HG03469 (cell line): Measurements from ENCODE around the gene TP73.
"Not testable (repeated sequence)": the region's sequence is repeated elsewhere in the genome, so short reads cannot be mapped to it uniquely, and the experiment has no call there.

Source experiments
- ATAC-seq: cut with Tn5 transposase; IDR thresholded peaks from one replicate; pipeline ENCODE4 v1.9.1; 2021; ENCODE audit warnings: mild to moderate bottlenecking, moderate library complexity, moderate number of reproducible peaks; ENCODE audit not compliant: unreplicated experiment

TP73 gene

GRCh38 chr1:3618531-3618880 is 33.8 kb upstream of the TP73 start:
- no peak for ATAC-seq

DNA sequence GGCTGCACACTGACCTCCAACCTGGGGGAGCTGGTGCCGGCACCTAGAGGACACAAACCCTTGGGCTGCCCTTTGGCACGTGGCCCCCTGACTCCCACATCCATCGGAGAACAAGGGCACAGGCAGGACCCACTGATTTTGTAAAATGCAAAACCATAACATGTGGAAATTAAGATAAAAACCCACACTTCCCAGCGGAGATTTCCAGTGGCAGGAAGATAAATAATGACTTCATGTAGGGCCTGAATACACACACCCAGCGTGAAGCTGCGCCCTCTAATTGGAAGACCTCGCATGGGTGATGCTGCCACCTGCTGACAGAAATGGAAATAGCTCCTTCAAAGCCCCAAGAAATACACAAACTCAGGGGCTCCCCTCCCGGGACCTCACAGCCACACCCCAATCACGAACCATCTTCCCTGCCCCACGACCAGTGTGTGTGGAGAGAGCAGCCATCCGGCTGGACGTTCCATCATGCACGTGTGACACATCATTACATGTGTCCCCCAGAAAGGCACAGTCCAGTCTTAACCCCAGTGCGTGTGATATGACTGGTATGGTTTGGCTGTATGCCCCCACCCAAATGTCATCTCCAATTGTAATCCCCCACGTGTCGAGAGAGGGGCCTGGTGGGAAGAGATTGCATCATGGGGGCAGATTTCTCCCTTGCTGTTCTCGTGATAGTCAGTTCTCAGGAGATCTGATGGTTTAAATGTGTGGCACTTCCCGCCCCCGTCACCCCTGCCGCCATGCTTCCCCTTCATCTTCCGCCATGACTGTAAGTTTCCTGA is 33.2 kb upstream of the TP73 start:
- ATAC-seq, result no peak

GRCh38 chr1:3620708-3621107 is 31.6 kb upstream of the TP73 start:
- no peak for ATAC-seq

GRCh38 chr1:3621151-3621671 is 31.1 kb upstream of the TP73 start:
- not testable (repeated sequence) for ATAC-seq

DNA sequence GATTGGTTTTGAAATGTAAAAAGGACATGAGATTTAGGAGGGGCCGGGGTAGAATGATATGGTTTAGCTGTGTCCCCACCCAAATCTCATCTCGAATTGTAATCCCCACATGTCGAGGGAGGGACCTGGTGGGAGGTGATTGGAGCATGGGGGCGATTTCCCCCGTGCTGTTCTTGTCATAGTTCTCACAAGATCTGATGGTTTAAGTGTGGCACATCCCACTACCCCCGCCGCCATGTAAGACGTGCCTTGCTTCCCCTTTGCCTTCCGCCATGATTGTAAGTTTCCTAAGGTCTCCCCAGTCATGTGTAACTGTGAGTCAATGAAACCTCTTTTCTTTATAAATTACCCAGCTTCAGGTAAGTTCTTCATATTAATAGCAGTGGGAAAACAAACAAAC is 30.2 kb upstream of the TP73 start:
- not testable (repeated sequence) for ATAC-seq

DNA sequence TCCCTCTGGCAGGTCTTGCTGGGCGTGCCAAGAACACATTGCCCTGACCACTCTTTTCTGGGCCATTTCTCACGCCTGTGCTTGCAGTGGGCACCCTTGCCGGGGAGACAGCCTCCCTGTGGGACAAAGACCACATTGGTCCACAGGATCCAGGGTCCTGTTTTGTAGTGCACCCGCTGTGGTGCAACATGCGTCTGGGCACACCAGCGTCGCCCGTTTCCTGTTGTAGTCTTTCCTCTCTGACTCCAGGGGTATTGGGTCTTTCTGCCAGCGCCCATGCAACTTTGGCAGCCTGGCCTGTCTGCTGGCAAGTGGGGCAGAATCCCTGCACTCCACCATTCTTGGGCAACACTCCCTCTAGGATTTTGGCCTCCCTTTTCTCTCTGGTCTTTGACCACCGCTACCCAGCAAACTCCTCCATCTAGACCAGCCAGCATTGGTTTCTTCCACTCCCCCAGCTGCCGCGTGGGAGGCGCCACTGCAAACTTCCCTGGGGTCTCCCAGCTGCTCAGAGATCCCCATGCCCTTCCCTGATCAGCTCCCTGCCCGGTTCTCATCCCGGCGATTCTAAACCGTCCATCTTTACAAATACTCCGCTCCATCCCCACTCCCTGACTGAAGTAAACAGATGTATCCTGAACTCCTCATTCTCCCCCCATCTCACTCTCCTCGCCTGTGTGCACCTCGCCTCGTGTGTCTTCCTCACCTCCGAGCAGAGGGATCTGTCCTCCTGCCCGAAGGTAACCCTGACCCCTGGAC is 28.7 kb upstream of the TP73 start:
- no peak for ATAC-seq

DNA sequence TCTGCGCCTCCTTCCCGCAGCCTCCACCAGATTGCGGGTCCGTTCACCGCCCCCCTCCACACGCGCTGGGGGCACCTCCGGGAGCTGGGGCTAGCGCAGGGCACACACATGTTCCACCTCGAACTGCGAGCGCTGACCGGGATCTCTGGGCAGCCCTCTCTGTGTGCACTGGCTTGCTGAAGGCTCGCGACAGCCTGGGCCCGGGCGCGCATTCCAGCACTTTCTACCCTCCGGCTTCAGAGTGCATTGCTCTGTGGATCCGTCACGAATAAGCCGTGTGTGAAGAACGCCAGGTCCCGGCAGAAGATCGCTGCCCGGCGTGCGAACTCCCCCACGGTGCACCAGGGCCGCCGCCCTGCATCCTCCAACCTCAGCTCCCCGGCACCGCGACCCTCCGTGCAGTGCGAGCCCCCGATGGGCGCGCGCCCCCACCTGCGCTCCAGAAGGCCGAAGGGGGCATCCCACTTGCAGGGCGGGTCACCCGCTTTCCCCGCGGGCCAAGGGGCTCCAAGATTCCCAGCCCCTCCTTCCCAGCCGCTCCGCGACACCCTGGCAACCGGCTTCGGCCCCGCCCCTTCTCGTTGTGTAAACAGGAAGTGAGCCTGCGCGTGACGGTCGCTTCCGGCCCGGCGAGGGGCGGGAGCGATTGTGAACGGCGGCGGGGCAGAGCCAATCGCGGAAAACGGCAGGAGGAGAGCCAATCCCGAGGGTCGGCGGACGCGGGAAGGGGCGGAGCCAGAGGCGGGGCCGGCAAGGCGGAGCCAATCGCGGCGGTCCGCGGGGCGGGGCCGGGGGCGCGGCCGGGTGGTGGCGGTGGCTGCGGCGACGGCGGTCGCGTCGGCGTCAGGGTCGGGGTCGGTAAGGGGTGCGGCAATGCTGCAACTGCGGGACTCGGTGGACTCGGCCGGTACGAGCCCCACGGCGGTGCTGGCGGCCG is 27.8 kb upstream of the TP73 start, which contains the start of gene TPRG1L:
TPRG1L (plus strand) TSS at position 816 of the 937 bp plus-strand sequence; CDS start at position 874, 58 bp downstream.
- peak; percentile 83 for ATAC-seq

GRCh38 chr1:3625151-3625907 is 27.0 kb upstream of the TP73 start:
- no peak for ATAC-seq

DNA sequence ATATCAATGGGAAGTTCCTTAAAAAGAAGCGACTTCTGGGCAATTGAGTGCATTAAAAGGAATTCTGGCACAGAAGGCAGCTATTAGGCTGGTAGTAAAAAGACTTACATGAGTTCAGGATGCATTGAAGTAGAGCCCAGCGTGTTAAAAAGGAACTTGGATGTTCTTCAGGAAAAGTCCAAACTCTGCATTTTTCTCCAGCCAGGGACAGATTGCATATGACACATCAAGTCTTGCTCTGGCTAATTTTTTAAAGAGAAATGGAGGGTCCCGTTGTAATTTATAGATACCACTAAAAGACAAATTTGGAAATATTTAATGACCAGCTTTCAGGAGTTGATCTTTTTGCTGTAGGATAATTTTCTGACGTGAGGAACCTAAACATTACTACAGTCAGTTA is 26.3 kb upstream of the TP73 start:
- no peak for ATAC-seq

DNA sequence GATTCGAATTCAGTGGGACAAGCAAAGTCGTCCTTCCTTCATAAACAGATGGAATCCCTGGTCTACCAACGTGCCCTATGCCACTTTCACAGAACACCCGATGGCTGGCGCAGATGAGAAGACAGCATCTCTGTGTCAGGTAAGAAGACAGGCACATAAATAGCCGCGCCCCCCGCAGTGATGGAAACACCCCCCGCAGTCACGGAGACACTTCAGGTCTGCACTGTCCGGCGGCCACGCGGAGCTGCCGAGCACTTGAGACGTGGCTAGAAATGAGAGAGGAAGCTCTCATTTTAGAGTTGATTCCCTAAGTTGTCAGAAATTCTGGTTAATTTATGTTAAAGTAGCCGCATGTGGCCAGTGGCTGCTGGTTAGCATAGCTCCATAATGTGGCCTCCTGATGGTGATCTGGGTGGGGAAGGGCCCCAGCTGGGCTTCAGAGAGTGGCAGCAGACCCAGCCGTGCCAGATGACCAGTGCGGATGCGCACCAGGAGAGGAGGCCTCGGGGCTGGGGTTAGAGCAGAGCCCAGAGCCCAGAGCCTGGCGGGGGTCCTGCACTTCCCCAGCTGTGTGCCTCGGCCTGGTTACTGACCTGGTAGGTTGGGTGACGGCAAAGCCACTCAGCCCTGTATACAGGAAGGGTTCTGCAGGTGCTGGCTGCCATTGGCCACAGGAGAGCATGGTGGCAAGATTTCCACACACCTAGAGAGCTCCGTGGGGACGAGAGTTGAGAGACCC is 24.6 kb upstream of the TP73 start:
- no peak for ATAC-seq

DNA sequence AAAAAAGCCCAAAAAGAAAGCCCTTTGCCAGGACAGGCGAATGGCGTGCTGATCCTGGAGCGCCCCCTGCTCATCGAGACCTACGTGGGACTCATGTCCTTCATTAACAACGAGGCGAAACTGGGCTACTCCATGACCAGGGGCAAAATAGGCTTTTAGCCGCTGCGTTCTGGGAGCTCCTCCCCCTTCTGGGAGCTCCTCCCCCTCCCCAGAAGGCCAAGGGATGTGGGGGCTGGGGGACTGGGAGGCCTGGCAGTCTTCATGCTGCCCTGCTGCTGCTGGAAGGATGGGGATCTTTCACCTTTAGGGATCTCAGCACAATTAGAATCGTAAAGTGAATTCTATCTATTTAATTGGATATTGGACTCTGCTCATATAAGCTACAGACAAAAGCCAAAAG is 23.9 kb upstream of the TP73 start:
- ATAC-seq, result no peak

DNA sequence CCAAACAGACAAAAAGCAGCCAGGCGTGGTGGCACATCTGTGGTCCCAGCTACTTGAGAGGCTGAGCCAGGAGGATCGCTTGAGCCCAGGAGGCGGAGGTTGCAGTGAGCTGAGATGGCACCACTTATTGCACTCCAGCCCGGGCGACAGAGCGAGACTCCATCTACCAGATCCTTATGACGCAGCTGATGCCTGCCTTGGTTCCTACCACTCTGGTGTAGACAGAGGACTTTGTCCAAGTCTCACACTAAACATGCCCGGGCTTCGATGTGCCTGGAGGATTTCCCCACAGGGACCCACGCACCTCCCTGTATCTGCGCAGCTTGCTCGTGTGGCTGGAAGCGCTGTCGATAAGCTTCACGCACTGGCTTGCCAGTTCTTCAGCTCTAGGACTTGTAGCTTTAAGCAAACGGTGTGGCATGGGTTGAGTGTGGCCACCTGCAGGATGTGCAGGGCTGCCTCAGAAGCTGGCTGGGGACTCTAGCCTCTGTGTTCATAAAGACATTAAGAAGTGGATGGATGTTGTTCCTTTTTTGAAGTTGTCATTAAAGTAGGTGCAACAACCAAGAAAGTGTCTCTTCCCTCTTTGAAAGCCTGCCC is 22.7 kb upstream of the TP73 start:
- ATAC-seq, result no peak

GRCh38 chr1:3630161-3630611 is 22.1 kb upstream of the TP73 start:
- no peak for ATAC-seq

DNA sequence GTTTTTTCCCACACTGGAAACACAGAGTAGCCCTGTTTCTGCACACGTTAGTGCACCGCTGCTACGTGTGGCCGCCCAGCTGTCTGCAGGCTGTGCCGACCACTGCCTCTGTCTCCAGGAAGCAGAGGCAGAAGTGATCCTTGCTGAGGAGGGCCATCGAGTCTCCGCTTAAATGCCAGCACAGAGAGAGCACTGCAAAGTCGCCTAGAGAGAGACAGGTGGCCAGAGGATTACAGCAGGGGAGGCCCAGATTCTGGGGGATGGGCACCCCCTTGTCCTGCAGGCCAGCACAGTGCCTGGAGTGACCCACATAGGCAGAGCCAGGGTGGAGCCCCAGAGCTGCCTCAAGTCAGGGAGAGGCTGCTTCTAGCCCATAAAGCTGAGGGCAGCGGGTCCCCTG is 21.4 kb upstream of the TP73 start:
- no peak for ATAC-seq

DNA sequence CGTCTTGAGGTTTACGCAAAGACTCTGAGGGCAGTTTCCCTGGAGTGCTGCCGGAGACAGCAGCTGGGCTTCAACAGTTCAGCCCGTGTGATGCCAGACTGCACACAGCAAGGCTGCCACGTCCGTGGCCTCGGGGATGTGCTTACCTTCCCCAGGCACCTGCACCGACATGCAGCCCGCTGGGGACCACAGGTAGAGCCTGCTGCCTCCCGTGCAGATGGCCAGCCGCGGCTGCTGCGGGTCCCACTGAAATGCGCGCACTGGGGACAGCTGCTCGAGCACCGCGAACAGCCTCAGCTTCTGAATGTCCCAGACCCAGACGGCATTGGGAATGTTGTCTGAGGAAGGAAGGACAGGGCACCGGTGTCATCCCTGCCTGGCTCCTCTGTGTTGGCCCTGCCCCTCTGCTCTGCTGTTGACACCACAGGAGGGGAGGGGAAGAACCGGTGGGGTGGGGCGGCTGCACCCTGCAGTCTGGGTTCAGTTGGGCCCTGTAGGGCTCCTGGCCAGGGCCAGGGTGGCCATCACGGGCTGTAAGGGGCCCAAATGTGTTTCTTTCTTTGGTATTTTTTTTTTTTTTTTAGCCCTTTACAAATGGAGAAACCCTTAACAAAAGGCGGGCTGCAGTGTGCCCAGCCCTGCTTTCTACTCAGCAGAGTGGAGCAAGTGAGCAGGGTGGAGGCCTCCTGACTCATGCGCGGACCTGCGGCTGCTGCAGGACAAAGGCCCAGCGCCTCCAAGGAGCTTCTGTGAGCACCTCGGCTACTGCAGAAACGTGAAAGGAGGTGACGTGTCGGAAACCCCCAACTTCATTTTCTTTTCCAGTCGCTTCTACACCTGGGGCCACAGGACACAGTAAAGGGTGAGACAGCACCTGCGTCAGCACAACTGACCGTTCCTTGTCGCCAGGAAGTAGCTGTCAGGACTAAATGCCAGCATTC is 20.7 kb upstream of the TP73 start:
- ATAC-seq, result no peak

DNA sequence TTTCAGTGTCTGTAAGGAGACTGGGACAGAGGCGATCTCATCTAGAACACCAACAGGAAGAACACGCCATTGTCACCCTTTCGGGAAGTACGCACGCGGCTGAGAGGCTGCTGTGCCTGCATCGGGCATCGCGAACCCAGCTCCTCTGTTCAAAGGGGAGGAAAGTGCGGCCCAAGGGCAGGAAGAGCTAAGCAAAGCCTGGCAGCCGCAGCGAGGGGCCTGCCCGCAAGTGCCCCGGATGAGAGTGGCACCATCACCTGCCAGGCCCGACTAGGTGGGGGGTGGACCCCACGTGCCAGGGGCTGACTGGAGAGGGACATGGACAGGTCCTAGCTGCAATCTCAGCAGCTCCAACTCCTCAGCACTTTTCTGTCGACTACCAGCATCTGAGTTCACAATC is 20.0 kb upstream of the TP73 start:
- ATAC-seq, result no peak

GRCh38 chr1:3632716-3633343 is 19.5 kb upstream of the TP73 start:
- ATAC-seq, result no peak
